OCI-LY3 (cell line): ENCODE measurements around the gene MNAT1.

Experiments used
- H2AFZ ChIP-seq: fragments of 200-600, 300-600 bp; shearing (Covaris generic); 2 replicates; pipeline ENCODE4 v1.6.0; 2014; ENCODE audit warnings: antibody characterized with exemption, low read depth, low read length
- H3K27ac ChIP-seq: fragments of 200-600, 300-600 bp; sonication (generic); 2 replicates; pipeline ENCODE4 v1.5.1; 2014; ENCODE audit warnings: mild to moderate bottlenecking, low read length, moderate library complexity, mixed read lengths
- H3K27me3 ChIP-seq: fragments of 200-600, 300-600 bp; sonication (generic); 2 replicates; pipeline ENCODE4 v1.6.1; 2014; ENCODE audit warnings: low read depth, low read length, mixed read lengths
- H3K36me3 ChIP-seq: fragments of 200-600, 300-600 bp; sonication (generic); replicated peaks from 2 replicates; pipeline ENCODE3; 2014; ENCODE audit warnings: low read depth, low read length, mixed read lengths
- H3K4me1 ChIP-seq: fragments of 300-600, 200-600 bp; sonication (generic); 2 replicates; pipeline ENCODE4 v1.6.1; 2014; ENCODE audit warnings: low read length, mixed read lengths
- H3K4me2 ChIP-seq: fragments of 200-600, 300-600 bp; sonication (generic); 2 replicates; pipeline ENCODE4 v1.6.1; 2014; ENCODE audit warnings: low read length, mixed read lengths
- H3K4me3 ChIP-seq: fragments of 300-600, 200-600 bp; sonication (generic); 2 replicates; pipeline ENCODE4 v1.5.1; 2014; ENCODE audit warnings: antibody characterized with exemption, mild to moderate bottlenecking, low read length, moderate library complexity
- H3K79me2 ChIP-seq: fragments of 300-600, 200-600 bp; shearing (Covaris generic); 2 replicates; pipeline ENCODE4 v1.6.1; 2014; ENCODE audit warnings: mild to moderate bottlenecking, low read length, mixed read lengths
- H3K9ac ChIP-seq: fragments of 300-600, 200-600 bp; shearing (Covaris generic); 2 replicates; pipeline ENCODE4 v1.6.0; 2014; ENCODE audit warnings: mild to moderate bottlenecking, low read length, moderate library complexity
- H3K9me3 ChIP-seq: fragments of 200-600, 300-600 bp; shearing (Covaris generic); 2 replicates; pipeline ENCODE4 v1.6.1; 2014; ENCODE audit warnings: low read length, mixed read lengths; ENCODE audit not compliant: insufficient read depth
- H4K20me1 ChIP-seq: fragments of 200-600, 300-600 bp; sonication (generic); 2 replicates; pipeline ENCODE4 v1.6.1; 2016; ENCODE audit warnings: low read length, mixed read lengths; ENCODE audit not compliant: insufficient read depth
- EZH2phosphoT487 ChIP-seq: fragments of 200-600 bp; shearing (Covaris generic); IDR thresholded peaks from 2 replicates; pipeline ENCODE4 v1.6.1; 2018; ENCODE audit warnings: antibody characterized with exemption, mixed run types, low read depth
- TF ChIP-seq, protein P1 (sequence below): fragments of 200-600, 300-600 bp; sonication (generic); IDR thresholded peaks from 2 replicates; pipeline ENCODE4 v1.5.1; 2014; ENCODE audit warnings: antibody characterized with exemption, low read length, low read depth

The MNAT1 gene

DNA sequence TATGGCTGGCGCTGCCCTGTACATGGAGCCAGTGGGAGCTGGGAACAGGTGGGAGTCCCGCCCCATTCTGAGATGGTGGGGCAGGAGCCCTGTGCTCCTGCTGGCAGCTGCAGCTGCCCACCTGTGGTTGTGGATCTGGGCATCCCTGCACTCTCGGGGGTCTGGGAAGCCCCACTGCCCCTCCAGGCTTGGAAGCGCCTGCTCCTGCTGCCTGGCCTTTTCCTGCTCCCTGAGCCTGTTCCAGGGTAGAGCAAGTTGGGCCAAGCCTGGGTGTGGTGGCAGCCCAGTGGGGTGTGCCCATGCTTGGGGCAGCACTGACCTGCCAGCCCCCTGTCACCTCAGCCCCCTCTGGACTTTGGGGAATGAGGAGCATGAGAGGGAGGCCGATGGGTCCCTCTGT, 104.0 kb downstream of the MNAT1 start:
- H3K36me3 ChIP-seq: peaks cover 24% of the 10 kb centered on the region

DNA sequence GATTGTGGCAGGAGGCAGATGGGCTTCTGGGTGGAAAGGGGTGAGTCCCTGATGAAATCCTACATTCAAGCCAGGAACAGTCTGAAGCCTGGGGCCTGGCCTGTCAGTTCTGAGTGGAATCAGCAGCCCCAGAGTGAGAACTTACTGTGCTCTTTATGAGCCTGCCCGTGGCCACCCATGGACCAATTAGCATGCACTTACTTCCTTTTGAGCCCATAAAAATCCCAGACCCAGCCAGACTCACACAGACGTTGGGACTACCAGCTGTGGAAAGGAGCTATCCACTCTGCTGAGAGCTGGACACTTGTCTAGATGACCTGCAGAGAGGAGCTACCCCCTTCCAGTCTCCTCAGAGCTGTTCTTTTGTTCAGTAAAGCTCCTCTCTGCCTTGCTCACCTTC, 104.5 kb downstream of the MNAT1 start:
- H3K9me3 ChIP-seq: no peaks in the 10 kb centered on the region
- no peak overlapping the region for H3K27ac ChIP-seq
- peaks cover 24% of the 10 kb centered on the region for H3K36me3 ChIP-seq
- H4K20me1 ChIP-seq: no peaks in the 10 kb centered on the region
- TF ChIP-seq EZH2phosphoT487: no peak
- TF ChIP-seq, protein P1, sequence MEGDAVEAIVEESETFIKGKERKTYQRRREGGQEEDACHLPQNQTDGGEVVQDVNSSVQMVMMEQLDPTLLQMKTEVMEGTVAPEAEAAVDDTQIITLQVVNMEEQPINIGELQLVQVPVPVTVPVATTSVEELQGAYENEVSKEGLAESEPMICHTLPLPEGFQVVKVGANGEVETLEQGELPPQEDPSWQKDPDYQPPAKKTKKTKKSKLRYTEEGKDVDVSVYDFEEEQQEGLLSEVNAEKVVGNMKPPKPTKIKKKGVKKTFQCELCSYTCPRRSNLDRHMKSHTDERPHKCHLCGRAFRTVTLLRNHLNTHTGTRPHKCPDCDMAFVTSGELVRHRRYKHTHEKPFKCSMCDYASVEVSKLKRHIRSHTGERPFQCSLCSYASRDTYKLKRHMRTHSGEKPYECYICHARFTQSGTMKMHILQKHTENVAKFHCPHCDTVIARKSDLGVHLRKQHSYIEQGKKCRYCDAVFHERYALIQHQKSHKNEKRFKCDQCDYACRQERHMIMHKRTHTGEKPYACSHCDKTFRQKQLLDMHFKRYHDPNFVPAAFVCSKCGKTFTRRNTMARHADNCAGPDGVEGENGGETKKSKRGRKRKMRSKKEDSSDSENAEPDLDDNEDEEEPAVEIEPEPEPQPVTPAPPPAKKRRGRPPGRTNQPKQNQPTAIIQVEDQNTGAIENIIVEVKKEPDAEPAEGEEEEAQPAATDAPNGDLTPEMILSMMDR: no peak
- no peaks in the 10 kb centered on the region for H3K27me3 ChIP-seq
- no peak overlapping the region for H3K4me2 ChIP-seq
- H2AFZ ChIP-seq: no peak overlapping the region
- no peak overlapping the region for H3K4me3 ChIP-seq
- H3K4me1 ChIP-seq: no peaks in the 10 kb centered on the region; the same call in 1 of the 2 replicates
- H3K9ac ChIP-seq: no peak overlapping the region
- no peaks in the 10 kb centered on the region for H3K79me2 ChIP-seq

More for the DNA sequence above, 104.0 kb downstream of the MNAT1 start:
- H3K27me3 ChIP-seq: no peaks in the 10 kb centered on the region
- H3K27ac ChIP-seq: no peak overlapping the region
- H2AFZ ChIP-seq: no peak overlapping the region
- TF ChIP-seq, protein P1: no peak
- no peak for TF ChIP-seq EZH2phosphoT487
- H3K79me2 ChIP-seq: no peaks in the 10 kb centered on the region
- H3K9ac ChIP-seq: no peak overlapping the region
- no peaks in the 10 kb centered on the region for H3K9me3 ChIP-seq
- no peaks in the 10 kb centered on the region for H4K20me1 ChIP-seq
- H3K4me3 ChIP-seq: no peak overlapping the region
- H3K4me2 ChIP-seq: no peak overlapping the region
- H3K4me1 ChIP-seq: no peaks in the 10 kb centered on the region

DNA sequence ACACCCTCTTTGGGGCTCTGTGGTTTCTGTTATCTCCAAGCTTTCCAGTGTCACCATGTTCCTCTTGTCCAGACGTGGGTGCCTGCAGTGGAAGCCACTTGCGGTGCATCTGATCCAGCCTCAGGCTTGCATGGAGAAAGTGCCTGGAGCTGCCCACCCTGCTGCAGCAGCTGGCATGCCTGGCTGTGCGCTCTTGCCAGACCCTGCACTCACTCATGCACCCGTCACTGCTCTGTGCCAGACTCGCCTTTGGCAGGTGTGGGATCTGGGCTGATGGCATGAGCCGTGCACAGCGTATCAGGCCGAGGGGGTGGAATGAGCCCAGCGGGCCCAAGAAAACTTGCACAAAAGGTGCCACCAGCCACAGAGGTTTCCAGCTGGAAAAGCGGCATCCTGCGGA, 105.1 kb downstream of the MNAT1 start:
- Histone ChIP-seq H2AFZ (no peak overlapping the region), H3K9me3 (no peaks in the 10 kb centered on the region), H3K9ac (no peak overlapping the region), H3K4me3 (no peak overlapping the region), H4K20me1 (no peaks in the 10 kb centered on the region), H3K79me2 (no peaks in the 10 kb centered on the region), H3K36me3 (peaks cover 24% of the 10 kb centered on the region), H3K4me1 (peaks cover 6% of the 10 kb centered on the region), H3K27ac (no peak overlapping the region), H3K4me2 (no peak overlapping the region), H3K27me3 (no peaks in the 10 kb centered on the region)
- TF ChIP-seq, protein P1: no peak
- TF ChIP-seq EZH2phosphoT487: no peak

DNA sequence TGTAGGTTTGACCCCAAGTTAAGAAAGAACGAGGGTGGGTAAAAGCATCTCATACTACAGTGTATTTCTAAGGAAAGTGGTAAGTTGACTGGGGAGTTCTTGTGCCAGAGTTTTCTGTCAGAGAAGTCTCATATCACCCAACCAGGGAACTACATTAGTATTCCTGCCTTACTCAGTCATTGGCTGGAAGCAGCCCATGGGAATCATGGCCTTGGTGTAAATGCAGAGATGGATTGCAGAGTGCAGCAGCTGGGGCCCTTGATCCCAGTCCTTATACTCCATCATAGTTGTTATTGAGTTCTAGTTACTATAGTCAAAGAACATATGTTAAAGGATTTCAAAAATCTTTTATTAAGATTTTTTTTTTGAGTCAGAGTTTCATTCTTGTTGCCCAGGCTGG, 105.8 kb downstream of the MNAT1 start:
- TF ChIP-seq EZH2phosphoT487: no peak
- TF ChIP-seq, protein P1: no peak
- H2AFZ ChIP-seq: no peak overlapping the region
- peaks cover 12% of the 10 kb centered on the region for H3K4me1 ChIP-seq
- no peaks in the 10 kb centered on the region for H3K79me2 ChIP-seq
- no peak overlapping the region for H3K4me2 ChIP-seq
- H3K4me3 ChIP-seq: no peak overlapping the region
- no peaks in the 10 kb centered on the region for H3K9me3 ChIP-seq
- H3K36me3 ChIP-seq: peaks cover 24% of the 10 kb centered on the region
- H3K27ac ChIP-seq: no peak overlapping the region
- H3K27me3 ChIP-seq: no peaks in the 10 kb centered on the region
- H4K20me1 ChIP-seq: no peaks in the 10 kb centered on the region
- H3K9ac ChIP-seq: no peak overlapping the region
